SIG-M5 treated with dmso at 0.1 percent for 504 hours (cell line): ENCODE results near the gene SELPLG.
"Not testable (repeated sequence)": the region's sequence is repeated elsewhere in the genome, so short reads cannot be mapped to it uniquely, and the experiment has no call there.

Source experiments
- DNase-seq: peaks from one replicate; lab custom pipeline; 2025; ENCODE audit not compliant: unreplicated experiment; lab: John Stamatoyannopoulos, UW

SELPLG gene, protein sequence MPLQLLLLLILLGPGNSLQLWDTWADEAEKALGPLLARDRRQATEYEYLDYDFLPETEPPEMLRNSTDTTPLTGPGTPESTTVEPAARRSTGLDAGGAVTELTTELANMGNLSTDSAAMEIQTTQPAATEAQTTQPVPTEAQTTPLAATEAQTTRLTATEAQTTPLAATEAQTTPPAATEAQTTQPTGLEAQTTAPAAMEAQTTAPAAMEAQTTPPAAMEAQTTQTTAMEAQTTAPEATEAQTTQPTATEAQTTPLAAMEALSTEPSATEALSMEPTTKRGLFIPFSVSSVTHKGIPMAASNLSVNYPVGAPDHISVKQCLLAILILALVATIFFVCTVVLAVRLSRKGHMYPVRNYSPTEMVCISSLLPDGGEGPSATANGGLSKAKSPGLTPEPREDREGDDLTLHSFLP

GRCh38 chr12:108633534-108634248 lies at the start of gene SELPLG:
Gene SELPLG, minus strand, starts transcription at chr12:108633894. Its CDS starts 9,587 bp downstream, at chr12:108624307.
- peak; percentile 99 for DNase-seq

DNA sequence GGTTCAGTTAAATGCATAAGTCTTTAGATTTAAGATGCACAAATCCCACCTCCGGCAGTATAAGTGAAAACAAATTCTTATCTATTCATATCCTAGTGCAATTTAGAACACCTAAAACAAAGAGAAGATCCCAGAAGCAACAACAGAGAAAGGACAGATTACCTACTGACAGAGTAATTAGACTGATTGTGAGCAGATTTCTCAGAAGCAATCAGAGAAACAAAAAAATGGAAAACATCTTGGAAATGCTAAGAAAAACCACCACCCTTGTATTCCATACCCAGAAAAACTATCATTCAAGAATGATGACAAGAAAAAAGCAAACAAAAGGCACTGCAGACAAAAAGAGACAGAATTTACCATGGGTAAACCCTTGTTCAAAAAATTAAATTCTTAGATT lies 47.6 kb upstream of the SELPLG start:
- DNase-seq = no peak

- no peak for DNase-seq
Measured at GRCh38 chr12:108679106-108679681, 45.5 kb upstream of the SELPLG start.

- no peak for DNase-seq
Measured at GRCh38 chr12:108678104-108678730, 44.5 kb upstream of the SELPLG start.

- no peak for DNase-seq
Measured at GRCh38 chr12:108677381-108677780, 43.7 kb upstream of the SELPLG start.

DNA sequence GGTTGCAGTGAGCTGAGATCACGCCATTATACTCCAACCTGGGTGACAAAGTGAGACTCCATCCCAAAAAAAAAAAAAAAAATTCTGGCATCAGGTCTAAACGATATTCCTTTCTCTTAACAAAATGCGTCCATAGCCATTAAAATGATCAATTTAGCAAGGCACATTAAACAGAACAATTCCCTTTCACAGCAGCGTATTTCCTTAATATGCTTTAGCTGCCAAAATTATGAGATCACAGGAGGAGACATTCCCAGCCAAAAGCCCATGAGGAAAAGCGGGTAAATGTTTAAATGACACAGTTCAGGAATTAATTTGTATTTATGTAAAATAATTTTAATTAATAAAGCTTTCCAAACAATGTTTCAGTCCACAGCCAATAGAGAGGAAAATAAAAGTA lies 43.0 kb upstream of the SELPLG start:
- DNase-seq = no peak

GRCh38 chr12:108675792-108676191 lies 42.1 kb upstream of the SELPLG start:
- no peak for DNase-seq

- no peak for DNase-seq
Measured at GRCh38 chr12:108672054-108672453, 38.4 kb upstream of the SELPLG start.

GRCh38 chr12:108671110-108671509 lies 37.4 kb upstream of the SELPLG start:
- no peak for DNase-seq

DNA sequence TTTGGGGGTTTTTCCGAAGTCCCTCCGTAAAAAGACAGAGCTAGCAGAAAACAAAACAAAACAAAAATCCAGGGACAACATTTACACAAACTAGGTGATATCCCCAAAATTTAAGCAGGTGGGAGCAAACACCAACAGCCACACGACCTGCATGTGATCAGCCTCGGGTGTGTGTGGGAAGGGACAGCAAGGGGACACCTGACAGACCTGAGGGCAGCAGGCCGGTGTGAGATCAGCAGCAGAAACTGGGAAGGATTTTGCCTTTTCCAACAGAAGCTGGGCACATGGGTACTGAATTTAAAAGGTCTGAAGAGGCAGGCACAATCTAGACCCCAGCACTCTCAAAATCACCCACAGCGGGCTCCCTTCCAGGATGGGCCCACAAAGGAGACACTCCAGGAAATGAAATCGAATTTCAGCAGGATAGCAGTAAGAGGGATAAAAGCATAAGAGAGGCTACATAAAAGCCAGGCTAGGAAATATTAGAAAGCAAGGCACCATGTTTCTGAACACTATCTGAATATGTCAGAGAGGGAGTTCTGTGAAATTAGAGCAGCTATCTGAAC lies 36.5 kb upstream of the SELPLG start:
- no peak for DNase-seq

DNA sequence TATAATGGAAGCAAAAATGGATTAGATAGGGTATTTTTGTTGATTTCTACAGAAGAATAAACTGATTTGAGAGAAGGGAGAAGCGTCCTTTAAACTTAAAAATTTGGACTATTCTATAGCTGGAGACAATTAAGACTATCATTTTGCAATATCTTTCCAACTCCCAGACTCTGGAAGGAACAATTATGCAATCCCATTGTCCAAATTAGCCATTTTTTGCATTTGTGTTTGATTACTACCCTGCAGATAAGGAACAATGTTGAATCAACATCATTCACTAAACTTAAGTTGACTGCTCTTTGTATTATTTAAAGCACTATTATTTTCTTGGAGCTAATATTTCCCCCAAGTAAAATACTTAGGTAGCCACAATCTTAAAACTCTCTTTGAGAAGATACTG lies 34.8 kb upstream of the SELPLG start:
- DNase-seq = no peak

DNA sequence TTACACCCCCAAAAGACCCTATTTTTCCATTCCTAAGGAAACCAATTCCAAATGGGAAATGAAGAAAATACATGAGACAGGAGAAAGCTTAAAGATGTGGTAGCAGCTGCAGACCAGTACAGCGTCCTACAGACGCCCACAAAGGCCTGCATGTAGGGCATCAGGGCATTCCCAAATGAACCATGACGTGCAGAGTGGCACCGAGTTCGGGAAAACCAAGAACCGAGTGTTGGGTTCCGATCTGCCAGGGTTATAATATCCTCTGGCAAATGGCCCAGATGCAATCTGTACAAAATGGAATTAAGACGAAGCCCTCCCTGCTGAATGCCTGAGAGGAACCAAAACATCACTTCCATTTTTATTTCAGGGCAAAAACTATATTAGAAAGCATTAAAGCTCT lies 34.4 kb upstream of the SELPLG start:
- DNase-seq = no peak

GRCh38 chr12:108667349-108667748 lies 33.7 kb upstream of the SELPLG start:
- peak; percentile 42 for DNase-seq

- no peak for DNase-seq
Measured at GRCh38 chr12:108666401-108666881, 32.7 kb upstream of the SELPLG start.

DNA sequence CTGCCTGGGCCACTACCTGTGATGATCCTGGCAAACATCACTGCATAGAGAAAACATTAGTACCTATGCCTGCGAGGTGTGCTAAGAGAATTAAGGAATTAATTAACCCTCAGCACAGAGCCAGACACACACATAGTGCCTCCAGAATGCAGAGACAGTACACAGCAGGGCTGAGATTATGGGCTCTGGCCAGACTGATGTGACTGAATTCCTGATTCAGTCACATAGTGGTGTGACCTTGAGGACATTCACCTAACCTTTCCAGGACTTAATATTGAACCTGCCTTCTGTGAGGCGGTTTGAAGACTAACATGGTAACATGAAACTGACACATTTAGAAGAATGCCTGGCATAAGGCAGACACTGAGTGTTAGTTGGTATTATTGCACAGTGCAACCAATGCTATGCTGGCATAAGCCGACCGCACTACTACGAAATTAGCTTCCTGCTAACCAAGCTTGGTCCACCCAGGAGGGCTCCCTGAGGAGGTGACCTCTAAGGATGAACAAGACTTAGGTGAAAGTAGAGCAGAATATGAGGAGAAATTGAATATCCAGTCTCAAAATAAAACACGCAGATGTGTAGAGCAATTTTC lies 32.0 kb upstream of the SELPLG start:
- DNase-seq = no peak

DNA sequence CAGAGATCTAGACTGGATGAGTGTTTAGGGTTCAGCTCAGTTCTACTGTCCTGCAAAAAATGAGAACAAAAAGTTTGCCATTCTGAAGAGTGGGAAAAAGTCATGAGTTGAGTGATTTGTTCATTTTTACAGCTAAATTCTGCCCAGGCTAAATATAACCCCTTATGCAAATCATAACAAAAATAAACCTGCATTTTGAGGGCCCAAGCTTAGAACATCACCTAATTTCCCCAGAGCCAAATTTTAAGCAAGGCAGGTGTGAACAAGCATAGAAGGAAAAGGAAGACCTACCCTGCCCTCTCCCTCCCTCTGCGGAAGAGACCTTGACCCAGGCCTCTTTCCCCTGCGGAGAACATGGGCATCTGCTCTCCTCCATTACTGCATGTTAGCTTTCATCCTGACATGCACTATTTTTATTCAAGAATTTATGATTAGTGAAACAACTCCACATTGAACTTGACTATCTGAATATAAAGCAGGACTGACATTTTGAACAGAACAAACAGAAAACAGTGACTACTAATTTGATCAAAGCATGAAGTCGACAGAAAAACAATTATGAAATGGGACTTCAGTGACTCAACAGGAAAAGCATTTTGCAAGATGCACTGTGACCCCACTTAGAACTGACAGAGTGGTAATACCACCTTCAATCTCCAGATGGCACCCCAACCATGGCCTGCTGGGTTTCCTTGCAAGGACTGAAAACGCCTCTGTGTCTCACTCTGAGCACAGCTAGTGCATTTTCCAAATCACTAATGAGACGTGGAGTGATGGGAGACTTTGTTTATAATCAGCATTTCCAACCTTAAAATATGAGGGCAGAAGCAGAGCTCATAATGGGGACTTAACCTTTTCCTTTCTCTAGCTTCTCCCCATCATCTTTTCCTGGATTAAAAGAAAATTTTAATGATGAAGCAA lies 30.9 kb upstream of the SELPLG start:
- DNase-seq = peak; percentile 96

DNA sequence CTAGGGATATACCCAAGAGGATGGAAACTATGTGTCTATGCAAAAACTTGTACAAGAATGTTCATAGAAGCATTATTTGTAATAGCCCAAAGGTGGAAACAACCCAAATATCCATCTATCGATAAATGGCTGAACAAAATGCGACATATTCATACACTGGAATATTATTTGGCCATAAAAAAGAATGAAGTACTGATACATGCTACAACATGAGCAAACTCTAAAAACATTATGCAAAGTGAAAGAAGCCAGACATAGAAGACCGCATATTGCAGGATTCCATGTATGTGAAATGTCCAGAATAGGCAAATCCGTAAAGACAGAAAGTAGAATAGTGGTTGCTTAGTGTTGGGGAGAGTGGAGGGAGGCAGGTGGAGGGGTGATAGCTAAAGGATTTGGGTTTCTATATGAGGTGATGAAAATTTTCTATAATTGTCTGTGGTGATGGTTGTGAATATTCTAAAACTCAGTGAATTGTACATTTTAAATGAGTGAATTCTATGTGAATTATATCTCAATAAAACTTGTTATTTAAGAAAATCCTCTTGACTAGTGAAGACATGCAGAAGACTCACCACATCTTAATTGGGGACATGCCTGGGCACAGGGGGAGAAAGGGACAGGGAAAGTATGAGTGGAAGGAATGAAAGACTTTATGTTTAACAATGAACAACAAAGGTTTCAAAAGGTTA lies 29.8 kb upstream of the SELPLG start:
- DNase-seq = no peak

GRCh38 chr12:108658115-108658514 lies 24.4 kb upstream of the SELPLG start:
- not testable (repeated sequence) for DNase-seq

- DNase-seq = no peak
Measured at GRCh38 chr12:108657130-108657745, 23.5 kb upstream of the SELPLG start.
